IPS-20b (cell line): ENCODE results near the gene POU5F1.
A peak's percentile ranks its signal among the peaks of the same experiment; 100 is the strongest.

ENCODE experiments used
- H3K27ac ChIP-seq: one replicate; pipeline ENCODE4 v1.5.1; 2013; ENCODE audit warnings: low read length
- H3K27me3 ChIP-seq: 2 replicates; pipeline ENCODE4 v1.6.1; 2013; ENCODE audit warnings: mild to moderate bottlenecking, low read length, inconsistent platforms; ENCODE audit not compliant: insufficient read depth
- H3K36me3 ChIP-seq: 2 replicates; pipeline ENCODE4 v1.6.1; 2013; ENCODE audit warnings: low read depth, mild to moderate bottlenecking, inconsistent platforms, low read length, moderate library complexity; ENCODE audit not compliant: insufficient read depth
- H3K4me1 ChIP-seq: 2 replicates; pipeline ENCODE4 v1.6.1; 2013; ENCODE audit warnings: mild to moderate bottlenecking, control low read depth, inconsistent platforms, low read length, moderate library complexity; ENCODE audit not compliant: insufficient read depth
- H3K4me3 ChIP-seq: 2 replicates; pipeline ENCODE4 v1.5.1; 2013; ENCODE audit warnings: mild to moderate bottlenecking, low read length, inconsistent platforms
- H3K9ac ChIP-seq: 2 replicates; pipeline ENCODE4 v1.6.1; 2013; ENCODE audit warnings: low read depth, mild to moderate bottlenecking, inconsistent platforms, low read length, moderate library complexity
- H3K9me3 ChIP-seq: 2 replicates; pipeline ENCODE4 v1.6.1; 2013; ENCODE audit warnings: mild to moderate bottlenecking, low read depth, low read length, inconsistent platforms; ENCODE audit not compliant: insufficient read depth

The POU5F1 gene

DNA sequence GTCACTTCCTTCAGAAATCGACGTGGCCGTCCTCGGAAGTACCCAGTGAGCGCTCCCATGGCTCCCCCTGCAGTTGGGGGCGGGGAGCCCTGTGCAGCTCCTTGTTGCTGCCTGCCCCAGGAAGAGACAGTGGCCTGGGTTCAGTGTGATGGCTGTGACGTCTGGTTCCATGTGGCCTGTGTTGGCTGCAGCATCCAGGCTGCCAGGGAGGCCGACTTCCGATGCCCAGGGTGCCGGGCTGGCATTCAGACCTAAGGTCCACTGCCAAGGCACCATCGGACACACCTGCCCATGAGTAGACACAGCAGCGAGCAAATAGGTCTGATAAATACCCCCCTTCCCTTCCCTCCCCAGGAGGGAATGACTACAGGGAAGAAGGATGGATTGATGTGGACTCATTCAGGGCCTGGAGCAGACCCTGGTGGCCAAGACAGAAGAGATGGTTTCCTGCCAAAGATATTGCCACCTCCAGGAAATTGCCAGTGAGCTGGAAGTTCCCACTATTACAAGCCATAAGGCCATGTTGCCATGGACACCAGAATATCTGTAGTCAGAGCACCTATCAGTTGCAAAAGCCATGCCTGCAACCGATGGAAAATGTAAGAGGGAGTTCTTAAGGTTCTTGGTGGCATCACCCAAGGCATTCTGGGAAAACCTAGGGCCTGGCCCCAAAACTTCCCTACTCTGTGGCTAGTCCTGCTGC is 7.9 kb downstream of the POU5F1 start:
- Histone ChIP-seq H3K4me3 (no peak overlapping the region), H3K36me3 (peaks cover 58% of the 10 kb centered on the region), H3K4me1 (peaks cover 10% of the 10 kb centered on the region; the same call in 1 of the 2 replicates), H3K27ac (no peak overlapping the region), H3K9me3 (no peaks in the 10 kb centered on the region), H3K9ac (no peak overlapping the region), H3K27me3 (no peaks in the 10 kb centered on the region)

DNA sequence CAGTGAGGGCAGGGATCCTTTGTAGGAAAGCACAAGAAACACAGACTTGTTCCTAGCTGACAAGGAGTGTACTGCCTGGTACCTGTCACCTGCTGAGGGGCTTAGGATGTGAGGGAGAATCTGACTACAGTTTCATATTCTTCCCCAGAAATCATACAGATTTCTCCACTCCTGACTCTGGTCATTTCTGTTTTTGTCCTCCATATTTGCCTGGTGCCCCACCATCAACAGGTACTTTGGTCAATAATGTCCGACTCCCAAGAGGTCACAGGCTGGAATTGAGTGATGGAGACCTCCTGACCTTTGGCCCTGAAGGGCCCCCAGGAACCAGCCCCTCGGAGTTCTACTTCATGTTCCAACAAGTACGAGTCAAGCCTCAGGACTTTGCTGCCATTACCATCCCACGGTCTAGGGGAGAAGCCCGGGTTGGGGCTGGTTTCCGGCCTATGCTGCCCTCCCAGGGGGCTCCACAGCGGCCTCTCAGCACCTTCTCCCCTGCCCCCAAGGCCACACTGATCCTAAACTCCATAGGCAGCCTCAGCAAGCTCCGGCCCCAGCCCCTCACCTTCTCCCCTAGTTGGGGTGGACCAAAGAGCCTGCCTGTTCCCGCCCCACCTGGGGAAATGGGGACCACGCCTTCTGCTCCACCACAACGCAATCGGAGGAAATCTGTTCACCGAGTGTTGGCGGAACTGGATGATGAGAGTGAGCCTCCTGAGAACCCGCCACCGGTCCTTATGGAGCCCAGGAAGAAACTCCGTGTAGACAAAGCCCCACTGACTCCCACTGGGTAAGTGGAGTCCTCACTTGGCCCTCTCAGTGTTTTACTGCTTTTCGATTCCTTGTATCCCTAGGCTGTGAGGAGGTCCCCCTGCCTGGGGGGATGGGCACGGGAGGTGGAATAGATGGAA is 9.0 kb downstream of the POU5F1 start:
- Histone ChIP-seq H3K27me3 (no peaks in the 10 kb centered on the region), H3K4me3 (no peak overlapping the region), H3K27ac (no peak overlapping the region), H3K9ac (no peak overlapping the region), H3K9me3 (no peaks in the 10 kb centered on the region), H3K36me3 (peaks cover 50% of the 10 kb centered on the region), H3K4me1 (peaks cover 17% of the 10 kb centered on the region; the same call in 1 of the 2 replicates)

DNA sequence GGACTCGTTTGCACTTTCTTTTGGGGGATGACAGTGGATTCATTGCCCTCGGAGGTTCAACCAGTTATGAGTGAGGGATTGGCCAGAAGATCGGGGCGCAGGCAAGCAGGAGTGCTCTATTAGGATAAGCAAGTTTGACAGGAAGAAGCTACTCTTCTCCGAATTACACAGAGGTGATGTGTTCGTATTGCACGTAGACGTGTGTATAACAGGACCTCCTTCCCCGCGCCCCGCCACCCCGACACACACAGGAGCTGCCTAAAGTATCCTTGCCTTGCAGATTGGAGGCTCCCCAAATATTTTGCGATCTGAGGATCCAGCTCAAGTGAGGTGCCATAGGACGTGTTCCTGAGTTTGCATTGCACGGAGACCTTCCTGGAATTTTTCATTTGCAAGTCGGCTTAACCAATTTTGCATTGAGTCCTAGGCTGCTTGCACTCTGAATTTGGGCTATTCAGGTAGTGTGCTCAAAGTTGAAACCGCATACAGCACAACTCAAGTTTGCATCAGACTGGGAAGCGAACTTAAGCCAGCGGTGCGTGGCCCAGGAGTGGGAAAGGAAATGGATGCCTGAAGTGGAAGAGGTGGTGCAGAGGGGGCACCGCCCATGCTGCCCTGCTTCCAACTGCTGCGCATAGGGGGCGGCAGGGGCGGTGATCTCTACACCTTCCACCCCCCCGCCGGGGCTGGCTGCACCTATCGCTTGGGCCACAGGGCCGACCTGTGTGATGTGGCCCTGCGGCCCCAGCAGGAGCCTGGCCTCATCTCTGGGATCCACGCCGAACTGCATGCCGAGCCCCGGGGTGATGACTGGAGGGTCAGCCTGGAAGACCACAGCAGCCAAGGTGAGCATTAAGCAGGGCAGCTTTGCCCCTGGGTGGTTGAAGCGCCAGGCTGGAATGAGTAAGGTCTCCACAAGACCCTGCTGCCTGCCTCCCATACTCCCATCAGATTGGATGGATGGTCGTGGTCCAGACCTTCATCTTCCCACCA is 11.3 kb downstream of the POU5F1 start:
- peaks cover 52% of the 10 kb centered on the region for H3K36me3 ChIP-seq
- no peaks in the 10 kb centered on the region for H3K9me3 ChIP-seq
- peak overlapping the region; percentile 34; the same call in 1 of the 2 replicates for H3K9ac ChIP-seq
- no peak overlapping the region for H3K27ac ChIP-seq
- peaks cover 7% of the 10 kb centered on the region; the same call in 1 of the 2 replicates for H3K4me1 ChIP-seq
- H3K27me3 ChIP-seq: no peaks in the 10 kb centered on the region
- peak overlapping the region; percentile 90 for H3K4me3 ChIP-seq

DNA sequence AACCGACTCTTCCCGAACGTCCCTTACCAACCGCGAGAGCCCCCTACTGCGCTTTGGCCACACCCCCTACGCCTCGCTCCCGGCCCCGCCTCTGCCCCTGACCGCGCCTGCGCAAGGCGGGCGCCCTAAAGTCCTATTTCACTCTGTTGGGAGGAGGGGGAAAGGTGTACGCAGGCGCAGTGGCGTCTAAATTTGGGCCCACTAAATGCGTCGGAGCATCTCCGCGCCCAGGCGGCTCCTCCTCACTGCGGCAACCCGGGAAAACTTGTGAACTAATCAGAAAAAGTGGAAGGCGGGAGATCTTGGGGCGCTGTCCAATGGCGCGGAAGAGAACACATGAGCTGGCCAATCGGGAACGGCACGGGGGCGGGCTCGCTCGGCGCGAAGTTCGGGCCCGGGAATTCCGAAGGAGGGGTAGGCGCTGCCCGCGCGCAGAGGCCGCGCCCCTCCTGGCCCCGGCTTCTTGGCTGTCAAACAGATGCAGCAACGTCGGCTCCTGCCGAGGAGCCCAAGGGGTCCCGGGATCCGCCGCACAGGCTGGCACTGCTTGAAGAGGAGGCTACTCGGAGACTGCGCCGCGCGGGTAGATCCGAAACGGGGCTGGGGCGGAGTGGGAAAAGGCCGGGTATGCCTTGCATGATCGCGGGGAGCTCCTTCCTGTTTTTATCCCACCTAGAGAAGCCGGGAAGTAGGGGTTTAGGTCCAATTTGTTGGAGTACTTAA is 12.2 kb downstream of the POU5F1 start, which contains the start of gene TCF19:
Gene TCF19, plus strand, starts transcription at position 450 of the 723 bp plus-strand sequence. CDS start 881 bp downstream, outside the sequence.
- H3K36me3 ChIP-seq: peaks cover 47% of the 10 kb centered on the region
- peaks cover 7% of the 10 kb centered on the region; the same call in 1 of the 2 replicates for H3K4me1 ChIP-seq
- peak within 1 kb of the TSS; percentile 90; the same call in 1 of the 2 replicates for H3K9ac ChIP-seq
- no peak within 1 kb of the TSS for H3K27ac ChIP-seq
- H3K9me3 ChIP-seq: no peaks in the 10 kb centered on the region
- no peaks in the 10 kb centered on the region for H3K27me3 ChIP-seq
- H3K4me3 ChIP-seq: peak within 1 kb of the TSS; percentile 90

DNA sequence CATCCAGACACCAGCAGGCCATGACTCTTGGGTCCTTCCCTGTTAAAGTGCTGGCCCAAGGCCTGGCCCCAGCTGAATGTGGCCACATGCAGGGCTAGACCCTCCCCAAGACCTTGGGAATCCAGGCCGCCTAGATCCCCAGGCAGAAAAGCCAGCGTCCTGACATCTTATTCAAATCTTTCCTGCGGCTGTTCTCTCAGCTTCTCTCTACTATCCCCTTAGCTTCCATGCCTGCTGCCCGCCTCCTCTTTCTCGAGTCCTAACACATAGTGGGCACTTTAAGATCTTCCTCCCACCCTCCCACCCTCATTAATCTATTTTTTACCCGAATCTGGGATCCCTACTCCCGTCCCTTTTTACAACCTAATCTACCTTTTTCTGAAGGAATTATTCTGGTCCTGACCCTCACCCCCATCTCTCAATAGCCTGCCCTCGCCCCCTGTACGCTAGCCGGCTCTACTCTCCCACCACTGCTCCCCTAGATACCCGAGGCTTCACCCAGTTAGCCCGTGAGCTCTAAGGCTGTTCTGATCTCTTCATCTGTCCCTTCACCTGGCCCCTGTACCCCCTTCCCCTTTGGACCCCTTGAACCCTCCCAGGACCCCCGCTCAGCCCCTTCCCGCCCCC is 12.9 kb downstream of the POU5F1 start, which contains the start of gene CCHCR1:
Gene CCHCR1, minus strand, starts transcription at position 290 of the 627 bp plus-strand sequence. Its CDS starts 202 bp downstream, at position 88.
- Histone ChIP-seq H3K4me3 (peak within 1 kb of the TSS; percentile 90), H3K9ac (peak within 1 kb of the TSS; percentile 90; the same call in 1 of the 2 replicates), H3K27ac (no peak within 1 kb of the TSS), H3K27me3 (no peaks in the 10 kb centered on the region), H3K4me1 (peaks cover 7% of the 10 kb centered on the region; the same call in 1 of the 2 replicates), H3K36me3 (peaks cover 41% of the 10 kb centered on the region), H3K9me3 (no peaks in the 10 kb centered on the region)

DNA sequence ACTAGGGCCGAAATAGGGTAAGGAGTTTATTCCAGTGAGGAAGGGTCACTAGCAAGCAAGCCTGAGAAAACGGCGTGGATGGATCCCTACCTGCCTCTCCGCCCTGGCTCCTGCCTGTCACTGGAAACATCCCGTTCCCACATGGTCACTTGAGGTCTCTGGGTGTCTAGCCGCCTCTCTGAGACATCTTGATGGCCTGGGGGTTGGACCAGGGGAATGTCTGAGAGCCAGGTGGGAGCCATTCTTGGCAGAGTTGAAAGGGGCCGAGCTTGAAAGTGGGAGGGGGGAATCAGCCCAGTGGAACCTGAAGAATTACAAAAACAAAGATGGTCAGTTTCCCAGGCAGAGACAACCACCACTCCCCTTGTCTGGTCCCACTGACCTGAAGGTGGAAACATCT is 13.8 kb downstream of the POU5F1 start:
- peaks cover 7% of the 10 kb centered on the region; the same call in 1 of the 2 replicates for H3K4me1 ChIP-seq
- H3K9me3 ChIP-seq: no peaks in the 10 kb centered on the region
- no peak overlapping the region for H3K27ac ChIP-seq
- no peak overlapping the region for H3K4me3 ChIP-seq
- no peak overlapping the region for H3K9ac ChIP-seq
- H3K36me3 ChIP-seq: peaks cover 31% of the 10 kb centered on the region
- H3K27me3 ChIP-seq: no peaks in the 10 kb centered on the region

DNA sequence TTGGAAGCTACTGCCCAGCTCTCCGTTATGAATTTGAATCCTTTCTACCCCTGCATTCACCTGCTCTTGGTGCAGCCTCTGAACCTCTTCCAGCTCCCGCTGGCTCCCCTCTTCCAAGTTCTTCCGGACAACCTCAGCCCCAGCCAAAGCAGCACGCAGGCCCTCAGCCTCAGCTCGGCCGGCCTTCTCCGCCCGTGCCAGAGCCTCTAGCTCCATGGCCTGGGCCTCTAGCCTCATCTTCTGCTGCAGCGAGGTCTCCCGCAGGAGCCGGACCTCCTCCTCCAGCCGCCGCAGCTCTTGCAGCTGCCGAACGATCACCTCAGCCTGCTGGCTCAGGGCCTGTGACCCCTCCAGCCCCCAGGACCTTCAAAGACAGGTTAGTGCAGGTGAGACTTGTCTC is 16.0 kb downstream of the POU5F1 start:
- Histone ChIP-seq H3K4me3 (no peak overlapping the region), H3K9me3 (no peaks in the 10 kb centered on the region), H3K4me1 (peaks cover 7% of the 10 kb centered on the region; the same call in 1 of the 2 replicates), H3K9ac (no peak overlapping the region), H3K27ac (no peak overlapping the region), H3K36me3 (peaks cover 42% of the 10 kb centered on the region), H3K27me3 (no peaks in the 10 kb centered on the region)

DNA sequence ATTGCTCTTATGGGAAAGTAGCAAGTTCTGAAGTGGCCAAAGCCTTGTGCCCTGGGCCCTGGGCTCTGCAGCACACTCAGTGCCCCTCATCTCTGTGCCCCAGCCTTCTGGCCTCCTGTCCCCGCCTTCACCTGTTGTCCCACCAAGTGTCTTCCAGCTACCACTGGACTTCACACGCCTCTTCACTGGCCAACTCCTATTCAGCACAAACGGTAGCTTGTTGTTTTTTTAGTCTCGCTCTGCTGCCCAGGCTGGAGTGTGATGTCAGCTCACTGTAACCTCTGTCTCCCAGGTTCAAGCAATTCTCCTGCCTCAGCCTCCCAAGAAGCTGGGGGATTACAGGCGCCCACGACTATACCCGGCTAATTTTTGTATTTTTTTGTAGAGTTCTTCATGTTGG is 17.7 kb downstream of the POU5F1 start:
- Histone ChIP-seq H3K4me3 (no peak overlapping the region), H3K4me1 (peaks cover 7% of the 10 kb centered on the region; the same call in 1 of the 2 replicates), H3K9ac (no peak overlapping the region), H3K27me3 (no peaks in the 10 kb centered on the region), H3K9me3 (no peaks in the 10 kb centered on the region), H3K36me3 (peaks cover 47% of the 10 kb centered on the region), H3K27ac (no peak overlapping the region)

DNA sequence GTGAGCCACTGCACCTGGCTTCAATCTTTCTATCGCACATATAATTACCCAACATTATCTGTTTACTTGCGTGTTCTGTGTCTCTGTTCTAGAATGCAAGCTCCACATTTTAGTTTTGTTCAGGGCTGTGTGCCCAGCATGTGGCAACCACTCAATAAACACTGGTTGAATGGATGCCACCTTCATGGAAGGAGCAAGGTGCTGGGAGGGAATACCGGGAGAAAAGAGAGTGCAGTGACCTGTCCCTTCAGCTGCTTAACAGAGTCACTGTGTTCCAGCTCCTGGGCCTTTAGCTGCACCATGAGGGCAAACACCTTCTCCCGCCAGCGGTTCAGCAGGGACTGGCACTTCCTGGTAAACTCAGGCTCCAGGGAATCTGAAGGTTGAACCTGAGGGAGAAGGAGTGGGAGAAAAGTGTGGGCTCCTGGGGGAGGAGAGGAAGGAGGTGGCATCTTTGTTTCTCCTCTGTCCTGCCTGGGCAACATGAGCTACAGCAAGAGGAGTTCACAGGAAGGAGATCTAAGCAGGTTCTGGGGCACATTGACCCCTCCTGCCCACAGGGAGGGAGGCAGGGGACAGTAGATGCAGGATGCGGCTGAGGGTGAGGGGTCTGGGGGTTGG is 20.5 kb downstream of the POU5F1 start:
- Histone ChIP-seq H3K4me3 (no peak overlapping the region), H3K27ac (no peak overlapping the region), H3K9me3 (no peaks in the 10 kb centered on the region), H3K36me3 (peaks cover 52% of the 10 kb centered on the region), H3K27me3 (no peaks in the 10 kb centered on the region), H3K4me1 (no peaks in the 10 kb centered on the region), H3K9ac (no peak overlapping the region)

DNA sequence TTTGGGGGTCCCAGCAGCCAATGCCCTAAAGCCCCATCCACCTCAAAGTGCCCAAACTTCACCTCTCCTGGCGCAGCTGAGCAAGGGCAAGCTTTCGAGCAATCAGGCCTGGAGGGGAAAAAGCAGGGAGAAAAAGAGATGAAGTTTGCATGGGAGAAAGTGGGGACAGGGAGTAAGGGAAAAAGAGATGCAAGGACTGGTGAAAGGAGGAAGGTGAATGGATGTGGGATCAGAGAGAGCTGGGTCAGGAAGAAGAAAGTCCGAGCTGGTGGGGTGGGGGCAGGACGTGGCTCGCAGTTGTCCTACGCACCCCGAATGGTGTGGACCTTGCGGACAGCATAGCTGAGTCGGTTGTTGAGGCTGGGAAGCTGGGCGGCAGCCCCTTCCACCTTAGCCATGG is 25.1 kb downstream of the POU5F1 start:
- Histone ChIP-seq H3K36me3 (peaks cover 58% of the 10 kb centered on the region), H3K4me1 (peaks cover 14% of the 10 kb centered on the region; the same call in 1 of the 2 replicates), H3K27me3 (no peaks in the 10 kb centered on the region), H3K9me3 (no peaks in the 10 kb centered on the region), H3K4me3 (no peak overlapping the region), H3K9ac (no peak overlapping the region), H3K27ac (no peak overlapping the region)
